Measurements from ENCODE around the gene NRXN3. TPM values are rescaled to one million over a fixed set of nuclear protein-coding genes. Genes with fewer than 3 reads are reported as not detected.

NRXN3 gene
- total and polyA plus RNA-seq, 2 experiments from 2014 or later: 1.0 to 1.8 TPM

GRCh38 chr14:78561074-78561473 lies 390.9 kb downstream of the NRXN3 start (continued):
- TF ChIP-seq ZNF462 (CRISPR knock-in tag; IDR thresholded peaks at IDR 0.05) (no peak), CREB1 (CRISPR knock-in tag; IDR thresholded peaks at IDR 0.05; ENCODE audit: low read depth) (no peak), POLR2AphosphoS5 (IDR thresholded peaks at IDR 0.05; ENCODE audit: low read depth) (no peak), NANOG (IDR thresholded peaks at IDR 0.05; ENCODE audit: borderline replicate concordance) (no peak), REST (IDR thresholded peaks at IDR 0.05; ENCODE audit: unreplicated experiment) (no peak), ZNF114 (CRISPR knock-in tag; IDR thresholded peaks at IDR 0.05) (no peak)

Measured in GM23338 (cell line).